OCI-LY1 (cell line): ENCODE measurements around the gene PARD6B.

Experiments used
- H2AFZ ChIP-seq: fragments of 200-600 bp; sonication (generic), shearing (Covaris generic); 2 replicates; pipeline ENCODE4 v1.6.0; 2014; ENCODE audit warnings: antibody characterized with exemption, mild to moderate bottlenecking, low read length
- H3F3A ChIP-seq: fragments of 200-600 bp; sonication (generic), shearing (Covaris generic); 2 replicates; pipeline ENCODE4 v1.6.0; 2014; ENCODE audit warnings: mild to moderate bottlenecking, antibody characterized with exemption, low read length, moderate library complexity; ENCODE audit not compliant: insufficient read depth
- H3K27ac ChIP-seq: fragments of 200-600 bp; sonication (generic); 2 replicates; pipeline ENCODE4 v1.5.1; 2014; ENCODE audit warnings: low read length, mixed run types, mild to moderate bottlenecking, low read depth; ENCODE audit not compliant: poor library complexity, severe bottlenecking
- H3K27me3 ChIP-seq: fragments of 200-600 bp; sonication (generic); 2 replicates; pipeline ENCODE4 v1.6.0; 2014; ENCODE audit warnings: antibody characterized with exemption, mild to moderate bottlenecking, low read length, moderate library complexity; ENCODE audit not compliant: insufficient read depth
- H3K36me3 ChIP-seq: fragments of 200-600 bp; sonication (generic); 2 replicates; pipeline ENCODE4 v1.6.1; 2014; ENCODE audit warnings: mild to moderate bottlenecking, antibody characterized with exemption, low read length, moderate library complexity, mixed read lengths; ENCODE audit not compliant: insufficient read depth
- H3K4me1 ChIP-seq: fragments of 200-600 bp; sonication (generic); 2 replicates; pipeline ENCODE4 v1.5.1; 2014; ENCODE audit warnings: mild to moderate bottlenecking, low read length, moderate library complexity; ENCODE audit not compliant: insufficient read depth, severe bottlenecking
- H3K4me2 ChIP-seq: fragments of 200-600 bp; sonication (generic), shearing (Covaris generic); 2 replicates; pipeline ENCODE4 v1.6.1; 2014; ENCODE audit warnings: low read length
- H3K4me3 ChIP-seq: fragments of 200-600 bp; sonication (generic); 2 replicates; pipeline ENCODE4 v1.5.1; 2014; ENCODE audit warnings: low read length, low read depth, mild to moderate bottlenecking, mixed read lengths; ENCODE audit not compliant: poor library complexity, severe bottlenecking
- H3K79me2 ChIP-seq: fragments of 200-600 bp; shearing (Covaris generic); 2 replicates; pipeline ENCODE4 v1.6.1; 2016; ENCODE audit warnings: mixed run types, low read length, mixed read lengths; ENCODE audit not compliant: insufficient read depth
- H3K9ac ChIP-seq: fragments of 200-600 bp; sonication (generic), shearing (Covaris generic); 2 replicates; pipeline ENCODE4 v1.6.1; 2014; ENCODE audit warnings: mild to moderate bottlenecking, low read length, mixed read lengths
- H3K9me2 ChIP-seq: fragments of 200-600 bp; sonication (generic), shearing (Covaris generic); 2 replicates; pipeline ENCODE4 v1.6.1; 2014; ENCODE audit warnings: low read depth, mild to moderate bottlenecking, low read length, mixed read lengths
- H3K9me3 ChIP-seq: fragments of 200-600 bp; shearing (Covaris generic); 2 replicates; pipeline ENCODE4 v1.6.1; 2014; ENCODE audit warnings: low read length, mixed read lengths
- H4K20me1 ChIP-seq: fragments of 200-600 bp; sonication (generic), shearing (Covaris generic); 2 replicates; pipeline ENCODE4 v1.6.0; 2016; ENCODE audit warnings: mild to moderate bottlenecking, low read length; ENCODE audit not compliant: insufficient read depth
- CTCF ChIP-seq: fragments of 200-600 bp; sonication (generic), shearing (Covaris generic); IDR thresholded peaks from 2 replicates; pipeline ENCODE4 v1.5.1; 2017; ENCODE audit warnings: mild to moderate bottlenecking, antibody characterized with exemption, low read length, moderate library complexity, mixed read lengths
- EZH2 ChIP-seq: fragments of 200-600 bp; sonication (generic), shearing (Covaris generic); IDR thresholded peaks from 2 replicates; pipeline ENCODE4 v1.8.0; 2017; ENCODE audit warnings: borderline replicate concordance, mixed run types, mild to moderate bottlenecking, antibody characterized with exemption, low read length, moderate library complexity, mixed read lengths

Gene PARD6B

GRCh38 chr20:50689864-50690649, 41.3 kb upstream of the PARD6B start:
- no peak overlapping the region for H3K4me3 ChIP-seq
- TF ChIP-seq CTCF = no peak
- no peak for TF ChIP-seq EZH2
- H3K4me2 ChIP-seq = no peak overlapping the region
- H3K27ac ChIP-seq = no peak overlapping the region
- H3K9me2 ChIP-seq = no peaks in the 10 kb centered on the region
- no peaks in the 10 kb centered on the region; the same call in 1 of the 2 replicates for H3K27me3 ChIP-seq
- no peak overlapping the region for H2AFZ ChIP-seq
- H3K9ac ChIP-seq = no peak overlapping the region
- H3F3A ChIP-seq = no peaks in the 10 kb centered on the region
- H3K4me1 ChIP-seq = no peaks in the 10 kb centered on the region
- H3K9me3 ChIP-seq = no peaks in the 10 kb centered on the region
- no peaks in the 10 kb centered on the region for H3K36me3 ChIP-seq
- no peaks in the 10 kb centered on the region for H4K20me1 ChIP-seq
- H3K79me2 ChIP-seq = no peaks in the 10 kb centered on the region

- H3K27me3 ChIP-seq = no peaks in the 10 kb centered on the region; the same call in 1 of the 2 replicates
- no peak within 1 kb of the TSS for H3K27ac ChIP-seq
- no peaks in the 10 kb centered on the region for H3F3A ChIP-seq
- no peaks in the 10 kb centered on the region for H3K9me2 ChIP-seq
- H3K79me2 ChIP-seq = no peaks in the 10 kb centered on the region
- H3K9ac ChIP-seq = no peak within 1 kb of the TSS
- no peak within 1 kb of the TSS for H2AFZ ChIP-seq
- H3K4me3 ChIP-seq = no peak within 1 kb of the TSS
- no peaks in the 10 kb centered on the region for H3K9me3 ChIP-seq
- H3K4me2 ChIP-seq = no peak within 1 kb of the TSS
- H3K36me3 ChIP-seq = no peaks in the 10 kb centered on the region
- H4K20me1 ChIP-seq = no peaks in the 10 kb centered on the region
- TF ChIP-seq EZH2 = no peak
- no peaks in the 10 kb centered on the region for H3K4me1 ChIP-seq
These were observed 40.5 kb upstream of the PARD6B start, which contains the start of gene RIPOR3 for GRCh38 chr20:50690650-50691572. TSS of gene RIPOR3 (minus strand) at chr20:50691542. CDS start at chr20:50691128, 414 bp downstream.

GRCh38 chr20:50691573-50692551, 39.5 kb upstream of the PARD6B start:
- no peaks in the 10 kb centered on the region; the same call in 1 of the 2 replicates for H3K27me3 ChIP-seq
- no peaks in the 10 kb centered on the region for H3F3A ChIP-seq
- H3K9me2 ChIP-seq = no peaks in the 10 kb centered on the region
- no peak overlapping the region for H3K27ac ChIP-seq
- H3K9ac ChIP-seq = no peak overlapping the region
- H4K20me1 ChIP-seq = no peaks in the 10 kb centered on the region
- H3K79me2 ChIP-seq = no peaks in the 10 kb centered on the region
- H3K9me3 ChIP-seq = no peaks in the 10 kb centered on the region
- no peaks in the 10 kb centered on the region for H3K36me3 ChIP-seq
- H3K4me2 ChIP-seq = no peak overlapping the region
- no peak overlapping the region for H2AFZ ChIP-seq
- no peak overlapping the region for H3K4me3 ChIP-seq
- no peaks in the 10 kb centered on the region for H3K4me1 ChIP-seq
- no peak for TF ChIP-seq EZH2
